ENCODE results near the gene SF3B1. TPM values are rescaled to one million over a fixed set of nuclear protein-coding genes. Genes with fewer than 3 reads are reported as not detected.

Gene SF3B1
- total RNA-seq, 2 donors from 2014 or later: 197 to 250 TPM

DNA sequence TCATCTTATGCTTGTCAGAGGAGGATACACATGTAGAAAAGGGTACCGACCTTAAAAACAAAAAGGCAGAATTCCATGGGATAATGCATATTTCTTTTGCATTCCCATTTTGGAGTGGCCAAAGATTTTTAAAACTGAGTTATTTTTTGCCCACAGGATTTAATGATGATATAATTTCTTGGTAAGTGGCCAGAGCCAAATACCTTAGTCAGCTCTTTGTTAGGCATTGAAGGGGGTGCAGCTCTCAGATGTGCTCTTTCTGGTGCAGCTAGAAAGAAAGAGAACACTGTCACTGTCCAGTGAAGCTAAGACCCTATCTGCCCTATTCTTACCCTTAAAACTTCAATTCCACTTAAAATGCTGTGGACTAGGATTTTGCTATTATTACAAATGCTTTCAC lies 29.3 kb upstream of the SF3B1 start:
- H3K4me1 ChIP-seq (replicated peaks): no peaks in the 10 kb centered on the region
- H3K27me3 ChIP-seq (replicated peaks; ENCODE audit: insufficient read depth): no peaks in the 10 kb centered on the region
- no peaks in the 10 kb centered on the region for H3K9me3 ChIP-seq
- no peak overlapping the region for H3K4me3 ChIP-seq
- intact Hi-C loops (cut with DNase I): no loop called here
- no peak for TF ChIP-seq POLR2AphosphoS5 (IDR thresholded peaks at IDR 0.05)
- 79% methylated on average over 1 of the region's 1 CpG for WGBS
- no peak overlapping the region for H3K27ac ChIP-seq
- H3K36me3 ChIP-seq: peaks cover 0 to 6% of the 10 kb centered on the region in 2 donors
- no peak for DNase-seq (ENCODE audit: low spot score)

DNA sequence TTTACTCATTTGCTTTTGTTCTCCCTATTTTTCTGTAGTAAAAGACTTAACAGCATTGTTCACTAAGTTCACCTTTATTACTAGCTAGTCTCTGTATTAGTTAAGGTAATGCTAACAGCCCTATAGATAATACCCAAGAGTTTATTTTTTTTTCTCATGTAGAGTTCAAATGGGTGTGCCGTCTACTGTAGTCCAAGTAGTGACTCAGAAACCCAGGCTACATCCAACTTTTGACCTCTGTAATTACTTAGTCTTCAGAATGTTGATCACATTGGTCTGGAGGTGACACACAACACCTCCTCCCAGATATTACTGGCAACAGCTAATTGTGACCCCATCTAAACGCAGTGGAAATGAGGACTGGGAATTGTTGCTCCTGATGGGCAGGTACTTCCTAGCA lies 26.2 kb upstream of the SF3B1 start:
- DNase-seq (ENCODE audit: low spot score): no peak
- Histone ChIP-seq H3K4me1 (replicated peaks) (no peaks in the 10 kb centered on the region), H3K9me3 (no peaks in the 10 kb centered on the region), H3K36me3 (peaks cover 0 to 6% of the 10 kb centered on the region in 2 donors), H3K27me3 (replicated peaks; ENCODE audit: insufficient read depth) (no peaks in the 10 kb centered on the region), H3K4me3 (no peak overlapping the region), H3K27ac (no peak overlapping the region)
- 95% methylated on average over 2 of the region's 2 CpGs for WGBS
- no peak for TF ChIP-seq POLR2AphosphoS5 (IDR thresholded peaks at IDR 0.05)
- intact Hi-C loops (cut with DNase I): no loop called here

DNA sequence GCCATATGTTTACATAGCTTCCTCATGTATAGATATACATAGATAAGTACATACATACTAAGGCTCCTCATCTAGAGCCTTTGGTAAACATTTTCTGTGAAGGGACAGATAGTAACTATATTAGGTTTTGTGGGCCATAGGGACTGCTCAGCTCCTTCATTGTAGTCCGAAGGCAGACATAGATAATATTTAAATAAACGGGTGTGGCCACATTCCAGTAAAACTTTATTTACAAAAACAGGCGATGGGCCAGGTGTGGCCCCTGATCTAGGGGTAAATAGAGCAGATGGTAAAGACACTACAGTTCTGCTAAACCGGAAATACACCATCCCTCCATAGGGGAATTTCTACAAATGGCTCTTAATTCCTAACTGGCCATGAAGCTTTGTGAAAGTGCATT lies 25.8 kb upstream of the SF3B1 start:
- Histone ChIP-seq H3K4me3 (no peak overlapping the region), H3K27ac (no peak overlapping the region), H3K36me3 (peaks cover 0 to 6% of the 10 kb centered on the region in 2 donors), H3K4me1 (replicated peaks) (no peaks in the 10 kb centered on the region), H3K9me3 (no peaks in the 10 kb centered on the region), H3K27me3 (replicated peaks; ENCODE audit: insufficient read depth) (no peaks in the 10 kb centered on the region)
- 68% methylated on average over 4 of the region's 4 CpGs for WGBS
- DNase-seq (ENCODE audit: low spot score): no peak
- intact Hi-C loops (cut with DNase I): no loop called here
- TF ChIP-seq POLR2AphosphoS5 (IDR thresholded peaks at IDR 0.05) (no peak), POLR2A (IDR thresholded peaks at IDR 0.05) (no peak)

DNA sequence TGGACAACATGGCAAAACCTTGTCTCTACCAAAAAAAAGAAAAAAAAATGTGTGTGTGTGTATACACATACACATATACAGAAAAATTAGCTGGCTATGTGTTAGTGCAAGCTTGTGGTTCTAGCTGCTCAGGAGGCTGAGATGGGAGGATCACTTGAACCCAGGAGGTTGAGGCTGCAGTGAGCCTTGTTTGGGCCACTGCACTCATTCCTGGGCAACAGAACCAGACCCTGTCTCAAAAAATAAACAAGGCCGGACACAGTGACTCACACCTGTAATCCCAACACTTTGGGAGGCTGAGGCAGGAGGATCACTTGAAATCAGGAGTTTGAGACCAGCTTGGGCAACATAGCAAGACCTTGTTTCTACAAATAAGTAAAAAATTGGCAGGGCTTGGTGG lies 20.6 kb upstream of the SF3B1 start:
- H3K9me3 ChIP-seq: no peaks in the 10 kb centered on the region
- no peaks in the 10 kb centered on the region for H3K36me3 ChIP-seq
- TF ChIP-seq POLR2AphosphoS5 (IDR thresholded peaks at IDR 0.05) (no peak), POLR2A (IDR thresholded peaks at IDR 0.05) (no peak), CTCF (IDR thresholded peaks at IDR 0.05) (no peak)
- peaks cover 3% of the 10 kb centered on the region for H3K4me1 ChIP-seq (replicated peaks)
- H3K27ac ChIP-seq: no peak overlapping the region
- DNase-seq (ENCODE audit: low spot score): no peak
- no peak overlapping the region for H3K4me3 ChIP-seq
- H3K27me3 ChIP-seq (replicated peaks; ENCODE audit: insufficient read depth): no peaks in the 10 kb centered on the region
- intact Hi-C loops (cut with DNase I): loop anchor here (10.0 kb wide), 1 partner anchor 249 kb away; the partner anchor contains the start of gene MARS2
- 100% methylated on average over 1 of the region's 1 CpG for WGBS

DNA sequence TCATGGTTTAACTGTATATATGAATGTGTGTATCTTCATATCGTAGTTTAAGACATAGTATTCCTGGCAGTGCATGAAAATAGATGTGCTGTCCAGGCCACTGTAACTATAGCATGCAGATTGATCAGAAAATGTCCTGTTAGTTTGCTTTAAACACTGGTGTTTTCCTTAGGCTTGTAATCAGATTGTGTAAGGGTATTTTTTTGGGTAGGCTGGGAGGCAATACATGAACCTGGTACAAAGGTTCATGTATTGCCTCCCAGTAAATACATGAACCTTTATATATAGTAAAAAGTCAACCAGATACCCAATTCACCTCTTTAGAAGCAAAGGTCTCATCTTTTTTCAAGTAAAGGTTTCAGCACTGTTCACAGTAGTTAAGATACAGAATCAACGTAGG lies 20.1 kb upstream of the SF3B1 start:
- WGBS: 77% methylated on average over 2 of the region's 2 CpGs
- Histone ChIP-seq H3K4me3 (peak overlapping the region in 1 of 2 donors; percentile 80), H3K27ac (no peak overlapping the region), H3K27me3 (replicated peaks; ENCODE audit: insufficient read depth) (no peaks in the 10 kb centered on the region), H3K36me3 (no peaks in the 10 kb centered on the region), H3K9me3 (no peaks in the 10 kb centered on the region), H3K4me1 (replicated peaks) (peaks cover 3% of the 10 kb centered on the region)
- intact Hi-C loops (cut with DNase I): loop anchor here (5.0 to 10.0 kb wide), 3 partner anchors 47 to 528 kb away; partner anchors contain the start of genes HSPE1, MARS2 and PGAP1
- no peak for DNase-seq (ENCODE audit: low spot score)
- TF ChIP-seq POLR2A (IDR thresholded peaks at IDR 0.05) (no peak), CTCF (IDR thresholded peaks at IDR 0.05) (no peak)

- intact Hi-C loops (cut with DNase I): loop anchor here (2.0 to 10.0 kb wide), 4 partner anchors 19 to 527 kb away; partner anchors contain the start of genes HSPE1, MARS2, PGAP1 and SF3B1
- H3K4me1 ChIP-seq (replicated peaks): peaks cover 3% of the 10 kb centered on the region
Observed at GRCh38 chr2:197453914-197454398, 19.1 kb upstream of the SF3B1 start.

More at GRCh38 chr2:197453914-197454398, 19.1 kb upstream of the SF3B1 start:
- peak; percentile 63 for DNase-seq (ENCODE audit: low spot score)
- Histone ChIP-seq H3K4me3 (peak overlapping the region; percentile 70 to 80), H3K27ac (peak overlapping the region; percentile 99), H3K36me3 (no peaks in the 10 kb centered on the region), H3K27me3 (replicated peaks; ENCODE audit: insufficient read depth) (no peaks in the 10 kb centered on the region), H3K9me3 (no peaks in the 10 kb centered on the region)
- TF ChIP-seq POLR2AphosphoS5 (IDR thresholded peaks at IDR 0.05) (peak; percentile 6), POLR2A (IDR thresholded peaks at IDR 0.05) (peak; percentile 52), CTCF (IDR thresholded peaks at IDR 0.05) (no peak)
- under 1% methylated on average over 11 of the region's 11 CpGs for WGBS

Measured in prostate gland (tissue), 2 donors.